HT-29 (cell line): ENCODE data around the gene MOB3B. TPM values are rescaled to one million over a fixed set of nuclear protein-coding genes. Genes with fewer than 3 reads are reported as not detected.
"Not testable (repeated sequence)": the region's sequence is repeated elsewhere in the genome, so short reads cannot be mapped to it uniquely, and the experiment has no call there.

ENCODE experiments used
- DNase-seq: peaks from one replicate; pipeline ENCODE4 v3.0.0-alpha.2; 2015; ENCODE audit warnings: low spot score
- total RNA-seq: library from RNA; depleted of rRNA; stranded (reverse); fragments of >200 nt; shearing (Covaris generic); gene quantifications from 2 replicates; pipeline ENCODE4 v1.2.3, GENCODE V29; 2014

Gene MOB3B
- total RNA-seq, 1 experiment from 2014 or later = 3.1 TPM

- DNase-seq = no peak
Observed at GRCh38 chr9:27518809-27519208, 10.8 kb downstream of the MOB3B start.

- DNase-seq = no peak
Observed at GRCh38 chr9:27518006-27518405, 11.6 kb downstream of the MOB3B start.

- DNase-seq = no peak
Observed at GRCh38 chr9:27514551-27514950, 15.1 kb downstream of the MOB3B start.

- no peak for DNase-seq
Observed at GRCh38 chr9:27511771-27512170, 17.8 kb downstream of the MOB3B start.

- no peak for DNase-seq
Observed at GRCh38 chr9:27510780-27511179, 18.8 kb downstream of the MOB3B start.

GRCh38 chr9:27506981-27507380, 22.6 kb downstream of the MOB3B start:
- no peak for DNase-seq

GRCh38 chr9:27505744-27506161, 23.9 kb downstream of the MOB3B start:
- DNase-seq = no peak

GRCh38 chr9:27504259-27504658, 25.4 kb downstream of the MOB3B start:
- no peak for DNase-seq

- no peak for DNase-seq
Observed at GRCh38 chr9:27503623-27504022, 26.0 kb downstream of the MOB3B start.

GRCh38 chr9:27500902-27501301, 28.7 kb downstream of the MOB3B start:
- not testable (repeated sequence) for DNase-seq

- peak; percentile 44 for DNase-seq
Observed at GRCh38 chr9:27499451-27499850, 30.2 kb downstream of the MOB3B start.

GRCh38 chr9:27497883-27498417, 31.7 kb downstream of the MOB3B start:
- no peak for DNase-seq

GRCh38 chr9:27496135-27496504, 33.5 kb downstream of the MOB3B start:
- no peak for DNase-seq

GRCh38 chr9:27495480-27496134, 34.0 kb downstream of the MOB3B start:
- DNase-seq = no peak

- DNase-seq = no peak
Observed at GRCh38 chr9:27491154-27491553, 38.5 kb downstream of the MOB3B start.

- no peak for DNase-seq
Observed at GRCh38 chr9:27489087-27489876, 40.3 kb downstream of the MOB3B start.

- DNase-seq = no peak
Observed at GRCh38 chr9:27487927-27488326, 41.7 kb downstream of the MOB3B start.

GRCh38 chr9:27487128-27487640, 42.4 kb downstream of the MOB3B start:
- DNase-seq = no peak

GRCh38 chr9:27485158-27485557, 44.5 kb downstream of the MOB3B start:
- no peak for DNase-seq

GRCh38 chr9:27483576-27483975, 46.0 kb downstream of the MOB3B start:
- no peak for DNase-seq

- DNase-seq = no peak
Observed at GRCh38 chr9:27482709-27483108, 46.9 kb downstream of the MOB3B start.

GRCh38 chr9:27478322-27478721, 51.3 kb downstream of the MOB3B start:
- no peak for DNase-seq
